ENCODE measurements around the gene THNSL1.

The THNSL1 gene

DNA sequence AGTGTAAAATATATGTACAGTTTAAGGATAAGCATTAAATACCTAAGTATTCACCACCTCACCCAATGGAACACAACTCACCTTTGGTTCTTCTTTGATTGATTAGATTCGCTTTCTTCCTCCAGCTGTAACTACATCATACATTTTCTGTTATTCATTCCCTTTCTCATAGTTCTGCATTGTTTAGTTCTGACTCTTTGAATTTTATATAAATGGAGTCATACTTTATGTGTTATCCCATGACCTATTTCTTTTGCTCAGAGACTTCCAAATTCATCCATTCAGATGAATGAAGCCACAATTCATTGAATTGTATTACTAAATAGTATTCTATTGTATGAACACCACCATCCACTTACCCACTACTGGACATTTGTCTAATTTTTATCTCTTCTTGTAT is 12.3 kb downstream of the THNSL1 start:
- Histone ChIP-seq H3K9ac (ENCODE audit: low read length) (no peak overlapping the region), H2AFZ (ENCODE audit: low read length) (no peak overlapping the region), H4K20me1 (ENCODE audit: insufficient read depth, low read length) (no peaks in the 10 kb centered on the region), H3K9me2 (replicated peaks; ENCODE audit: insufficient read depth, low read length) (no peaks in the 10 kb centered on the region), H3K27ac (ENCODE audit: low read length) (no peak overlapping the region), H3K4me1 (ENCODE audit: low read length) (no peaks in the 10 kb centered on the region), H3F3A (ENCODE audit: insufficient read depth, low read length) (no peaks in the 10 kb centered on the region), H3K36me3 (replicated peaks; ENCODE audit: insufficient read depth, low read length) (no peaks in the 10 kb centered on the region), H3K9me3 (replicated peaks; ENCODE audit: insufficient read depth, low read length) (no peaks in the 10 kb centered on the region), H3K4me2 (ENCODE audit: low read depth, low read length) (no peak overlapping the region), H3K4me3 (ENCODE audit: low read length) (no peak overlapping the region), H3K79me2 (ENCODE audit: low read length) (no peaks in the 10 kb centered on the region), H3K27me3 (replicated peaks; ENCODE audit: insufficient read depth, low read length) (no peaks in the 10 kb centered on the region)
- DNase-seq: no peak
- TF ChIP-seq EZH2 (optimal IDR thresholded peaks at IDR 0.05; ENCODE audit: low read depth, low read length) (no peak), EZH2phosphoT487 (IDR thresholded peaks at IDR 0.05; ENCODE audit: low read length) (no peak), CTCF (IDR thresholded peaks at IDR 0.05; ENCODE audit: low read length) (no peak)

GRCh38 chr10:25029519-25029918 is 13.1 kb downstream of the THNSL1 start:
- no peak for TF ChIP-seq CTCF (IDR thresholded peaks at IDR 0.05; ENCODE audit: low read length)
- no peak for TF ChIP-seq EZH2 (optimal IDR thresholded peaks at IDR 0.05; ENCODE audit: low read depth, low read length)
- no peak for TF ChIP-seq EZH2phosphoT487 (IDR thresholded peaks at IDR 0.05; ENCODE audit: low read length)
- Histone ChIP-seq H3K4me3 (ENCODE audit: low read length) (no peak overlapping the region), H3K27me3 (replicated peaks; ENCODE audit: insufficient read depth, low read length) (no peaks in the 10 kb centered on the region)

DNA sequence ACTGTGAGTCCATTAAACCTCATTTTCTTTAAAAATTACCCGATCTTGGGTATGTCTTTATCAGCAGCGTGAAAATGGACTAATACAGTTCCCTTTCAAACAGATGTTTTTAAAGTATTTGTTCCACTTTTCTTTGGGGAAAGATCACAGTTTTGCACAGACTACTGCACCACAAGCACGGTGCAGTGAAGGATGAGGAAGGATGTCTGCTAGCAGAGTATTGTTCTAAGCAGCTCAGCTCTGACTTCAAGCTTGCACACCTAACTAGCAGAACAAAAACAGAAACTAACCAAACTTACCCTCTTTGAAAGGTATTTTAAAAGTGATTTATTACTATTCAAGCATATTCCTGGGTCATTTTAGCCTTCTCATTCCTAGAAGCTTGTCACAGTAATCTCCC is 20.0 kb downstream of the THNSL1 start:
- Histone ChIP-seq H3K79me2 (ENCODE audit: low read length) (no peaks in the 10 kb centered on the region), H4K20me1 (ENCODE audit: insufficient read depth, low read length) (no peaks in the 10 kb centered on the region), H3F3A (ENCODE audit: insufficient read depth, low read length) (no peaks in the 10 kb centered on the region), H3K4me2 (ENCODE audit: low read depth, low read length) (no peak overlapping the region), H3K4me3 (ENCODE audit: low read length) (no peak overlapping the region), H3K27ac (ENCODE audit: low read length) (no peak overlapping the region), H3K36me3 (replicated peaks; ENCODE audit: insufficient read depth, low read length) (no peaks in the 10 kb centered on the region), H3K9me3 (replicated peaks; ENCODE audit: insufficient read depth, low read length) (no peaks in the 10 kb centered on the region), H3K9me2 (replicated peaks; ENCODE audit: insufficient read depth, low read length) (no peaks in the 10 kb centered on the region), H3K9ac (ENCODE audit: low read length) (no peak overlapping the region), H3K4me1 (ENCODE audit: low read length) (no peaks in the 10 kb centered on the region), H3K27me3 (replicated peaks; ENCODE audit: insufficient read depth, low read length) (no peaks in the 10 kb centered on the region), H2AFZ (ENCODE audit: low read length) (no peak overlapping the region)
- DNase-seq: no peak
- TF ChIP-seq EZH2phosphoT487 (IDR thresholded peaks at IDR 0.05; ENCODE audit: low read length) (no peak), EZH2 (optimal IDR thresholded peaks at IDR 0.05; ENCODE audit: low read depth, low read length) (no peak), CTCF (IDR thresholded peaks at IDR 0.05; ENCODE audit: low read length) (no peak)

More at GRCh38 chr10:25029519-25029918, 13.1 kb downstream of the THNSL1 start:
- Histone ChIP-seq H3K9me2 (replicated peaks; ENCODE audit: insufficient read depth, low read length) (no peaks in the 10 kb centered on the region), H2AFZ (ENCODE audit: low read length) (no peak overlapping the region), H3K36me3 (replicated peaks; ENCODE audit: insufficient read depth, low read length) (no peaks in the 10 kb centered on the region), H3K9me3 (replicated peaks; ENCODE audit: insufficient read depth, low read length) (no peaks in the 10 kb centered on the region), H3K4me2 (ENCODE audit: low read depth, low read length) (no peak overlapping the region), H3K27ac (ENCODE audit: low read length) (no peak overlapping the region), H3F3A (ENCODE audit: insufficient read depth, low read length) (no peaks in the 10 kb centered on the region), H3K4me1 (ENCODE audit: low read length) (no peaks in the 10 kb centered on the region), H3K9ac (ENCODE audit: low read length) (no peak overlapping the region), H3K79me2 (ENCODE audit: low read length) (no peaks in the 10 kb centered on the region), H4K20me1 (ENCODE audit: insufficient read depth, low read length) (no peaks in the 10 kb centered on the region)
- DNase-seq: no peak

Measured in MM.1S (cell line).